IMR-90 (cell line): ENCODE results near the gene CYSLTR2. TPM values are rescaled to one million over a fixed set of nuclear protein-coding genes. Genes with fewer than 3 reads are reported as not detected.

Experiments
- ATAC-seq: fragments of 200-7000 bp; cut with Tn5 transposase; 2 replicates; pipeline ENCODE4 v1.9.1; 2020; ENCODE audit warnings: low read depth, mild to moderate bottlenecking, moderate library complexity
- BruUV-seq: library from RNA; stranded (reverse); fragments of 400-500 nt; replicated peaks from 2 replicates; lab custom pipeline; 2021; lab: Mats Ljungman, UMichigan
- CTCF ChIA-PET: fragments of 300-600 bp; formaldehyde crosslinking; extraction: SDS; loops from one replicate; lab custom pipeline; 2021; ENCODE audit warnings: antibody characterized with exemption; lab: Yijun Ruan, JAX
- POLR2A ChIA-PET: fragments of 300-600 bp; sonication (Branson Sonifier 250); formaldehyde crosslinking; loops from one replicate; lab custom pipeline; 2022; ENCODE audit warnings: antibody characterized with exemption; ENCODE audit not compliant: unreplicated experiment; lab: Charles Lee
- DNase-seq: peaks from one replicate; pipeline ENCODE4 v3.0.0; 2013
- H2AFZ ChIP-seq: replicated peaks from 2 replicates; pipeline ENCODE3; 2013; ENCODE audit warnings: low read length, mild to moderate bottlenecking; ENCODE audit not compliant: poor library complexity
- H2AK5ac ChIP-seq: 2 replicates; pipeline ENCODE4 v1.6.1; 2013; ENCODE audit warnings: low read depth, low read length, inconsistent platforms
- H2AK9ac ChIP-seq: replicated peaks from 2 replicates; pipeline ENCODE3; 2013; ENCODE audit warnings: mild to moderate bottlenecking, low read depth, low read length, moderate library complexity; ENCODE audit not compliant: poor library complexity
- H2BK120ac ChIP-seq: 2 replicates; pipeline ENCODE4 v1.6.1; 2013; ENCODE audit warnings: low read depth, low read length, inconsistent platforms
- H2BK15ac ChIP-seq: 3 replicates; pipeline ENCODE4 v1.6.1; 2013; ENCODE audit warnings: low read depth, low read length, inconsistent platforms
- H2BK20ac ChIP-seq: 2 replicates; pipeline ENCODE4 v1.6.1; 2013; ENCODE audit warnings: low read depth, mild to moderate bottlenecking, inconsistent platforms, low read length, moderate library complexity
- H2BK5ac ChIP-seq: 2 replicates; pipeline ENCODE4 v1.6.1; 2013; ENCODE audit warnings: mild to moderate bottlenecking, low read depth, low read length, inconsistent platforms; ENCODE audit not compliant: poor library complexity, severe bottlenecking
- H3K14ac ChIP-seq: replicated peaks from 2 replicates; pipeline ENCODE4 v1.6.1; 2013; ENCODE audit warnings: low read depth, low read length, inconsistent platforms
- H3K18ac ChIP-seq: 2 replicates; pipeline ENCODE4 v1.6.1; 2013; ENCODE audit warnings: low read depth, low read length, control low read depth
- H3K23ac ChIP-seq: 2 replicates; pipeline ENCODE4 v1.6.1; 2013; ENCODE audit warnings: low read depth, low read length, inconsistent platforms
- H3K27ac ChIP-seq: 2 replicates; pipeline ENCODE4 v1.5.1; 2013; ENCODE audit warnings: mild to moderate bottlenecking, control low read depth, low read length; ENCODE audit not compliant: insufficient read depth
- H3K27me3 ChIP-seq: 2 replicates; pipeline ENCODE4 v1.6.1; 2013; ENCODE audit warnings: low read length; ENCODE audit not compliant: control insufficient read depth, insufficient read depth
- H3K36me3 ChIP-seq: 2 replicates; pipeline ENCODE4 v1.6.1; 2013; ENCODE audit warnings: low read length, mixed read lengths; ENCODE audit not compliant: control insufficient read depth, insufficient read depth
- H3K4ac ChIP-seq: 2 replicates; pipeline ENCODE4 v1.6.1; 2013; ENCODE audit warnings: low read depth, low read length, inconsistent platforms
- H3K4me1 ChIP-seq: 2 replicates; pipeline ENCODE4 v1.6.1; 2013; ENCODE audit warnings: low read length, mixed read lengths; ENCODE audit not compliant: control insufficient read depth, insufficient read depth
- H3K4me2 ChIP-seq: 2 replicates; pipeline ENCODE4 v1.6.1; 2013; ENCODE audit warnings: low read depth, mild to moderate bottlenecking, control low read depth, low read length, moderate library complexity
- H3K4me3 ChIP-seq: 2 replicates; pipeline ENCODE4 v1.5.1; 2013; ENCODE audit warnings: low read depth, mild to moderate bottlenecking, control low read depth, low read length, moderate library complexity; ENCODE audit not compliant: insufficient read depth
- H3K56ac ChIP-seq: 2 replicates; pipeline ENCODE4 v1.6.1; 2013; ENCODE audit warnings: low read length, inconsistent platforms; ENCODE audit not compliant: insufficient read depth; ENCODE audit errors: extremely low read depth
- H3K79me1 ChIP-seq, 2 experiments: 2 replicates each; pipeline ENCODE4 v1.6.1; 2013; ENCODE audit warnings: low read length in 2 of 2, inconsistent platforms in 1 of 2, low read depth in 1 of 2
- H3K9ac ChIP-seq: 2 replicates; pipeline ENCODE4 v1.6.1; 2013; ENCODE audit warnings: low read depth, low read length, control low read depth
- H3K9me1 ChIP-seq: 2 replicates; pipeline ENCODE4 v1.6.1; 2013; ENCODE audit warnings: low read length, inconsistent platforms; ENCODE audit not compliant: insufficient read depth
- H3K9me3 ChIP-seq: 2 replicates; pipeline ENCODE4 v1.6.1; 2013; ENCODE audit warnings: low read length; ENCODE audit not compliant: control insufficient read depth, insufficient read depth
- H4K20me1 ChIP-seq: 2 replicates; pipeline ENCODE4 v1.6.1; 2013; ENCODE audit warnings: low read length, inconsistent platforms; ENCODE audit not compliant: insufficient read depth
- H4K5ac ChIP-seq: 2 replicates; pipeline ENCODE4 v1.6.1; 2013; ENCODE audit warnings: mild to moderate bottlenecking, low read depth, low read length, control low read depth
- H4K8ac ChIP-seq, 2 experiments: 2 replicates each; pipeline ENCODE4 v1.6.1; 2013; ENCODE audit warnings: low read depth in 2 of 2, low read length in 2 of 2, control low read depth in 1 of 2, inconsistent platforms in 1 of 2
- H4K91ac ChIP-seq: 2 replicates; pipeline ENCODE4 v1.6.1; 2013; ENCODE audit warnings: low read depth, low read length, inconsistent platforms; ENCODE audit not compliant: insufficient read depth
- BHLHE40 ChIP-seq: fragments of 150-350 bp; IDR thresholded peaks from 2 replicates; pipeline ENCODE4 v1.6.1; 2016; ENCODE audit warnings: mild to moderate bottlenecking, low read depth, low read length
- CEBPB ChIP-seq: IDR thresholded peaks from 2 replicates; pipeline ENCODE4 v1.6.1; 2012; ENCODE audit warnings: low read depth, low read length, improper control_type of control experiment
- CHD1 ChIP-seq: IDR thresholded peaks from 2 replicates; pipeline ENCODE4 v1.6.1; 2012; ENCODE audit warnings: low read depth, low read length, improper control_type of control experiment
- FOS ChIP-seq: fragments of 150-350 bp; IDR thresholded peaks from 2 replicates; pipeline ENCODE4 v1.6.1; 2016; ENCODE audit warnings: low read depth, low read length
- MAFK ChIP-seq: IDR thresholded peaks from 2 replicates; pipeline ENCODE4 v1.6.1; 2012; ENCODE audit warnings: low read depth, low read length, improper control_type of control experiment
- MAZ ChIP-seq: IDR thresholded peaks from 2 replicates; pipeline ENCODE4 v1.6.1; 2012; ENCODE audit warnings: low read depth, mild to moderate bottlenecking, low read length, improper control_type of control experiment, moderate library complexity, borderline replicate concordance
- MXI1 ChIP-seq: IDR thresholded peaks from 2 replicates; pipeline ENCODE4 v1.6.1; 2012; ENCODE audit warnings: low read depth, mild to moderate bottlenecking, low read length, moderate library complexity, borderline replicate concordance
- NFE2L2 ChIP-seq: fragments of 150-350 bp; IDR thresholded peaks from 2 replicates; pipeline ENCODE4 v1.6.1; 2016; ENCODE audit warnings: low read depth, mild to moderate bottlenecking, low read length
- POLR2A ChIP-seq: IDR thresholded peaks from 2 replicates; pipeline ENCODE4 v1.6.1; 2012; ENCODE audit warnings: mild to moderate bottlenecking, low read depth, low read length
- RAD21 ChIP-seq: IDR thresholded peaks from 2 replicates; pipeline ENCODE4 v1.6.1; 2012; ENCODE audit warnings: low read length, improper control_type of control experiment
- RCOR1 ChIP-seq: IDR thresholded peaks from 2 replicates; pipeline ENCODE4 v1.6.1; 2012; ENCODE audit warnings: mild to moderate bottlenecking, low read length, improper control_type of control experiment; ENCODE audit not compliant: insufficient replicate concordance
- RFX5 ChIP-seq: IDR thresholded peaks from 2 replicates; pipeline ENCODE4 v1.8.0; 2012; ENCODE audit warnings: low read depth, mild to moderate bottlenecking, low read length, moderate library complexity
- SMC3 ChIP-seq: fragments of 150-350 bp; IDR thresholded peaks from 2 replicates; pipeline ENCODE4 v1.6.1; 2016; ENCODE audit warnings: low read depth, mild to moderate bottlenecking, antibody characterized with exemption, low read length, moderate library complexity
- WGBS, 2 experiments: methylation state at CpG; one replicate each; pipeline versions ENCODE4 v1.1.5 to v1.1.7; 2013; ENCODE audit warnings: missing lambda C conversion rate in 2 of 2; ENCODE audit not compliant: insufficient read length in 1 of 2; ENCODE audit errors: extremely low coverage in 2 of 2; 5-methylcytosine and 5-hydroxymethylcytosine counted together
- dilution Hi-C: fragments of 300-500 bp; cut with HindIII; formaldehyde crosslinking; loops from one replicate; pipeline ENCODE4 v1.14.3; 2018; ENCODE audit warnings: low sequenced_read_pairs; ENCODE audit not compliant: unreplicated experiment
- in situ Hi-C: fragments of 300-500 bp; cut with MboI; formaldehyde crosslinking; loops from 3 replicates; pipeline ENCODE4 v1.14.3; 2019; ENCODE audit warnings: low sequenced_read_pairs, inconsistent platforms, mixed read lengths
- intact Hi-C: fragments of 100-400 bp; cut with micrococcal nuclease; formaldehyde crosslinking; loops from 2 replicates; pipeline ENCODE4 v1.10.0; 2022
- polyA plus RNA-seq, 3 experiments: library from polyadenylated mRNA; depleted of rRNA; stranded (reverse); fragments of >200 nt; gene quantifications; 2 replicates each; pipeline ENCODE4 v1.2.3, GENCODE V29; 2012; ENCODE audit warnings: low replicate concordance in 1 of 3
- total RNA-seq: library from RNA; depleted of rRNA; stranded (reverse); fragments of >200 nt; gene quantifications from 2 replicates; pipeline ENCODE4 v1.2.3, GENCODE V29; 2012
- TF ChIP-seq, protein P1 (sequence below): fragments of 150-350 bp; IDR thresholded peaks from 2 replicates; pipeline ENCODE4 v1.6.1; 2016; ENCODE audit warnings: low read depth, mild to moderate bottlenecking, low read length, moderate library complexity, borderline replicate concordance
- TF ChIP-seq, protein P2 (sequence below): fragments of 150-350 bp; IDR thresholded peaks from 2 replicates; pipeline ENCODE4 v1.6.1; 2017; ENCODE audit warnings: mild to moderate bottlenecking, antibody characterized with exemption, low read length, low read depth
- TF ChIP-seq, protein P3 (sequence below): conservative IDR thresholded peaks from 2 replicates; pipeline ENCODE4 v1.5.1; 2012; ENCODE audit warnings: mild to moderate bottlenecking, low read depth, low read length, improper control_type of control experiment

Gene CYSLTR2
- total and polyA plus RNA-seq, 2 of the 4 experiments (the other 2 are of a cell fraction): not detected

DNA sequence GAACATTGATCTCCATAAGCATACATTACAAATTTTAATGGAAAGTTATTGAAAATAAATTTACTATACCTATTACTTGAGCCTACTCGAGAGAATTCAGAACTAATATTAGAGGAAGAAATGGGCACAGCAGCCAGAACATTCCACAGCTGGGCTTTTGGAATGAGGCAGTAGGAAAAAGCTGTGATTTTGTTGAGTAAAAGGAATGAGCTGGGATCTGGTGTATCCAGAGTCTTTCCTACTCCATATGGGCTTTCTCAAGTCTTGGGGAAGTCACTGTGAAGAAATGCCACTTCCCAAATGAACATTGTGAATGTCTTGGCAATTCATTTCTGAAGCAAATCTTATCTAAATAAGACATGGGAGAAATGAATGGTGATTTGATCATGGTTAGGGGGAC lies 93.1 kb downstream of the CYSLTR2 start:
- Histone ChIP-seq H2AK9ac (no peak overlapping the region), H3K23ac (no peak overlapping the region), H3K79me1 (no peaks in the 10 kb centered on the region), H3K4ac (no peak overlapping the region), H3K4me3 (no peak overlapping the region), H2AK5ac (no peak overlapping the region), H2BK20ac (no peak overlapping the region), H4K8ac (no peak overlapping the region), H3K4me1 (peaks cover 8% of the 10 kb centered on the region), H3K4me2 (no peak overlapping the region), H3K56ac (no peak overlapping the region), H3K36me3 (no peaks in the 10 kb centered on the region), H3K18ac (no peak overlapping the region), H4K5ac (no peak overlapping the region), H4K20me1 (no peaks in the 10 kb centered on the region), H2BK120ac (no peak overlapping the region), H3K27ac (no peak overlapping the region), H2AFZ (no peak overlapping the region), H3K9ac (no peak overlapping the region), H2BK15ac (no peak overlapping the region), H3K27me3 (no peaks in the 10 kb centered on the region), H3K9me1 (peaks cover 5% of the 10 kb centered on the region; the same call in 1 of the 2 replicates), H2BK5ac (no peak overlapping the region), H4K91ac (no peak overlapping the region), H3K9me3 (no peaks in the 10 kb centered on the region), H3K14ac (no peak overlapping the region)
- TF ChIP-seq RCOR1 (no peak), MXI1 (no peak), MAFK (no peak), MAZ (no peak), CEBPB (no peak), NFE2L2 (no peak), RAD21 (no peak), FOS (no peak), SMC3 (no peak), CHD1 (no peak), POLR2A (no peak), RFX5 (no peak), BHLHE40 (no peak)
- TF ChIP-seq, protein P1, sequence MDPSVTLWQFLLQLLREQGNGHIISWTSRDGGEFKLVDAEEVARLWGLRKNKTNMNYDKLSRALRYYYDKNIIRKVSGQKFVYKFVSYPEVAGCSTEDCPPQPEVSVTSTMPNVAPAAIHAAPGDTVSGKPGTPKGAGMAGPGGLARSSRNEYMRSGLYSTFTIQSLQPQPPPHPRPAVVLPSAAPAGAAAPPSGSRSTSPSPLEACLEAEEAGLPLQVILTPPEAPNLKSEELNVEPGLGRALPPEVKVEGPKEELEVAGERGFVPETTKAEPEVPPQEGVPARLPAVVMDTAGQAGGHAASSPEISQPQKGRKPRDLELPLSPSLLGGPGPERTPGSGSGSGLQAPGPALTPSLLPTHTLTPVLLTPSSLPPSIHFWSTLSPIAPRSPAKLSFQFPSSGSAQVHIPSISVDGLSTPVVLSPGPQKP: no peak
- TF ChIP-seq, protein P2, sequence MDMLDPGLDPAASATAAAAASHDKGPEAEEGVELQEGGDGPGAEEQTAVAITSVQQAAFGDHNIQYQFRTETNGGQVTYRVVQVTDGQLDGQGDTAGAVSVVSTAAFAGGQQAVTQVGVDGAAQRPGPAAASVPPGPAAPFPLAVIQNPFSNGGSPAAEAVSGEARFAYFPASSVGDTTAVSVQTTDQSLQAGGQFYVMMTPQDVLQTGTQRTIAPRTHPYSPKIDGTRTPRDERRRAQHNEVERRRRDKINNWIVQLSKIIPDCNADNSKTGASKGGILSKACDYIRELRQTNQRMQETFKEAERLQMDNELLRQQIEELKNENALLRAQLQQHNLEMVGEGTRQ: no peak
- TF ChIP-seq, protein P3, sequence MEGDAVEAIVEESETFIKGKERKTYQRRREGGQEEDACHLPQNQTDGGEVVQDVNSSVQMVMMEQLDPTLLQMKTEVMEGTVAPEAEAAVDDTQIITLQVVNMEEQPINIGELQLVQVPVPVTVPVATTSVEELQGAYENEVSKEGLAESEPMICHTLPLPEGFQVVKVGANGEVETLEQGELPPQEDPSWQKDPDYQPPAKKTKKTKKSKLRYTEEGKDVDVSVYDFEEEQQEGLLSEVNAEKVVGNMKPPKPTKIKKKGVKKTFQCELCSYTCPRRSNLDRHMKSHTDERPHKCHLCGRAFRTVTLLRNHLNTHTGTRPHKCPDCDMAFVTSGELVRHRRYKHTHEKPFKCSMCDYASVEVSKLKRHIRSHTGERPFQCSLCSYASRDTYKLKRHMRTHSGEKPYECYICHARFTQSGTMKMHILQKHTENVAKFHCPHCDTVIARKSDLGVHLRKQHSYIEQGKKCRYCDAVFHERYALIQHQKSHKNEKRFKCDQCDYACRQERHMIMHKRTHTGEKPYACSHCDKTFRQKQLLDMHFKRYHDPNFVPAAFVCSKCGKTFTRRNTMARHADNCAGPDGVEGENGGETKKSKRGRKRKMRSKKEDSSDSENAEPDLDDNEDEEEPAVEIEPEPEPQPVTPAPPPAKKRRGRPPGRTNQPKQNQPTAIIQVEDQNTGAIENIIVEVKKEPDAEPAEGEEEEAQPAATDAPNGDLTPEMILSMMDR: no peak
- BruUV-seq: no TSS peak
- intact Hi-C loops: no loop called here
- in situ Hi-C loops: no loop called here
- DNase-seq (no peak), ATAC-seq (no peak)
- ChIA-PET CTCF (interaction anchor here (1.3 kb wide), 1 partner anchor 9 kb away, joined by 3 read pairs; no protein-coding TSS in a partner anchor), POLR2A (no interaction called here)
- WGBS, 2 experiments: no CpG with 5 or more reads among the region's 1 CpG
- dilution Hi-C loops: no loop called here
